Measurements from ENCODE around the gene HIGD1A.

The HIGD1A gene

DNA sequence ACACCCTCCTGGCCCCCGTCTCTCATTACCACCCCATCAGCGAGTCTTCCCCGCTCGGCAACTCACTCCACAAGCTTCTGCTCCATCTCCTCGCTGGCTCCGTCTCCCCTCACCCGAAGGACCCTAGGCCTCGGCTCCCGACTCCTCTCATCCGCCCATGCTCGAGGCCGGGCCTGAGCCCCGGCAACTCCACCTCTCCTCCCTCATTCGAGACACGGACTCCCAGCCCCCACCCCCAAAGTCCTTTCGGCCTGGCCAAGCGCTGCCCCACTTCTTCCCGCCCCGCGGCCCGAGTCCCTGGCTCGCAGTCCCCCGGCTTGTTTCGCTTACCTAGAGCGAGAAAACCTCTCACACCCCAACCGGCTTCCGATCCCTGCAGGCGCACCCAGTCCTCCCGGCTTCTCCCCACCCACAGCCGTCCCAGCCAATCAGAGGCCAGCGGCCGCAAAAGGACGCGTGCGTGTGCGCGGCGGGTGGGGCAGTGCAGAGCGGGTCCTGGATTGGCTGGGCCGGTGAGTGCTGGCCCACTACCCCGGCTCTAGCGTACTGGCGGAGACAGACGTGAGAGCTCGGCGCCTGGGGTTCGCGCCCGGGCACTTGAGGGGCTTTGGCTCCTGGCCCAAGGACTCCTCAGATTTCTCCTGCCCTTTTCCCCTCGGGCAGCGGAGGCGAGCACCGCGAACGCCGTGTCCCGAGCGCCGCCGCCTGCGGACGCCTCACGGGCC, at the start of gene HIGD1A:
Gene HIGD1A (minus strand): TSS at position 385 of the 725 bp plus-strand sequence. CDS start 10,237 bp downstream, outside the sequence.
- H3K4me3 ChIP-seq (ENCODE audit: control insufficient read depth, low read depth, low read length), result peak within 1 kb of the TSS; percentile 67
- peak; percentile 71 for DNase-seq (ENCODE audit: low read depth)
- TF ChIP-seq, protein P1, sequence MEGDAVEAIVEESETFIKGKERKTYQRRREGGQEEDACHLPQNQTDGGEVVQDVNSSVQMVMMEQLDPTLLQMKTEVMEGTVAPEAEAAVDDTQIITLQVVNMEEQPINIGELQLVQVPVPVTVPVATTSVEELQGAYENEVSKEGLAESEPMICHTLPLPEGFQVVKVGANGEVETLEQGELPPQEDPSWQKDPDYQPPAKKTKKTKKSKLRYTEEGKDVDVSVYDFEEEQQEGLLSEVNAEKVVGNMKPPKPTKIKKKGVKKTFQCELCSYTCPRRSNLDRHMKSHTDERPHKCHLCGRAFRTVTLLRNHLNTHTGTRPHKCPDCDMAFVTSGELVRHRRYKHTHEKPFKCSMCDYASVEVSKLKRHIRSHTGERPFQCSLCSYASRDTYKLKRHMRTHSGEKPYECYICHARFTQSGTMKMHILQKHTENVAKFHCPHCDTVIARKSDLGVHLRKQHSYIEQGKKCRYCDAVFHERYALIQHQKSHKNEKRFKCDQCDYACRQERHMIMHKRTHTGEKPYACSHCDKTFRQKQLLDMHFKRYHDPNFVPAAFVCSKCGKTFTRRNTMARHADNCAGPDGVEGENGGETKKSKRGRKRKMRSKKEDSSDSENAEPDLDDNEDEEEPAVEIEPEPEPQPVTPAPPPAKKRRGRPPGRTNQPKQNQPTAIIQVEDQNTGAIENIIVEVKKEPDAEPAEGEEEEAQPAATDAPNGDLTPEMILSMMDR (IDR thresholded peaks at IDR 0.05; ENCODE audit: control insufficient read depth, insufficient read depth, low read depth, low read length, missing control alignments), result no peak

DNA sequence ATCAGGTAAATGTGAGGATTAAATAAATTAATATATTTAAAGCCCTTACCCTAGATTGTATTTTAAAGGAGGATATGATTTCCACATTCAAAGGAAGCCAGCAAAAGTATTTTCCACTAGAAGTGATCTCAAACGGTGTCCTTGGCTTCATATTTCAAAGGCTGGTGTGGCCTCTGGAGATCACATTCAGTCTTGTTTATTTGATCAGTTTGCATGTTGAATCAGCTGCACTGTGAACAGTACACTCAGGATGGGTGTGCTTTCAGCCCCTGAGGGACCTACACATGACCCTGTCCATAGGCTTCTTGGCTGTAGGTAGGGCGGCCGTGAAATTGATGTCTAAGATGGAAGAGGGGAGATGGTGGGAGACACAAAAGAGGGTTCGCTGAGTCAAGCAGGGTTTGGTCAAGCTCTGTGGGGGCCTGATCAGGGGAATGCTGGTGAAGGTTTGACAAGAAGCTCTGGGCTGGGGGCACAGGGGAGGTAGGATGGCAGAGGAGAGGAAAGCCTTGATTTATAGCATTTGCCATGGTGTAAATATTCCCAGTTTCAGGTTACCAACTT, 49.5 kb upstream of the HIGD1A start:
- H3K4me3 ChIP-seq (ENCODE audit: control insufficient read depth, low read depth, low read length), result no peak overlapping the region
- DNase-seq (ENCODE audit: low read depth), result no peak
- TF ChIP-seq, protein P1 (IDR thresholded peaks at IDR 0.05; ENCODE audit: control insufficient read depth, insufficient read depth, low read depth, low read length, missing control alignments), result no peak

DNA sequence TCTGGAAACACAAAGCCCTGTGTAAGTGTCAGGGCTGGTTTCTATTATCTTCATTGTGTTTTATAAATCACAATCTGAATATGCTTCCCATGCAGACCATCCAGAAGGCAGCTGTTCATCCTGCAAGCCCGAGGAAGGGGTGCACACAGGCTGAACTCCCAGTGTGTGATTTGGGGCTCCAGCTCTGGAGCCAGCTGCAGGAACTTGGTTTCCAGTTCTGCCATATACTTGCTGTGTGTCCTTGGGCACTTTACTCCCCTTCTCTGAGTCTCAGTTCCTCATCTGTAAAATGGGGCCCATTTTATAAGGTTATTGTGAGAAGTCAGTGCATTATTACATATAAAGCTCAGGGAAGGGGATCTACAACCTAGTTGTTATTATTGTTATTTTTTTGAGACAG, 48.8 kb upstream of the HIGD1A start:
- H3K4me3 ChIP-seq (ENCODE audit: control insufficient read depth, low read depth, low read length), result no peak overlapping the region
- DNase-seq (ENCODE audit: low read depth), result no peak
- TF ChIP-seq, protein P1 (IDR thresholded peaks at IDR 0.05; ENCODE audit: control insufficient read depth, insufficient read depth, low read depth, low read length, missing control alignments), result no peak

DNA sequence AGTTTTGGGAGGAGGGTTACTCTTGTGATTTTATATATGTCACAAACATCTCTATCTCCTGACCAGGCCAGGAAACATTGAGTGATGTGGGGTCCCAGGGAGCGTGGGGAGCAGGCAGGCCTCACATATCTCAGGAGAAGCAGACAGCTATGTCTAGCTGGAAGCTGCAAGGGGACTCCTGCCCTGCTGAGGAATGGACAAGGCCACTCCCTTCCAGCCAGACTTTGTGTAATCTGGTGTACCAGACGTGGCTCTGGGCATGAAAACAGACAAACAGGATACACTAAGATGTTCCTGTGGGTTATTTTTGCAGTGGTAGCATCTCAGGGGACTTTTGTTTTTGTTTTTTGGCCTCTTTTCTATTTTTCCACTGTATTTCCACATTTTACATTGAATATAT, 48.2 kb upstream of the HIGD1A start:
- TF ChIP-seq, protein P1 (IDR thresholded peaks at IDR 0.05; ENCODE audit: control insufficient read depth, insufficient read depth, low read depth, low read length, missing control alignments), result no peak
- no peak overlapping the region for H3K4me3 ChIP-seq (ENCODE audit: control insufficient read depth, low read depth, low read length)
- DNase-seq (ENCODE audit: low read depth), result no peak

DNA sequence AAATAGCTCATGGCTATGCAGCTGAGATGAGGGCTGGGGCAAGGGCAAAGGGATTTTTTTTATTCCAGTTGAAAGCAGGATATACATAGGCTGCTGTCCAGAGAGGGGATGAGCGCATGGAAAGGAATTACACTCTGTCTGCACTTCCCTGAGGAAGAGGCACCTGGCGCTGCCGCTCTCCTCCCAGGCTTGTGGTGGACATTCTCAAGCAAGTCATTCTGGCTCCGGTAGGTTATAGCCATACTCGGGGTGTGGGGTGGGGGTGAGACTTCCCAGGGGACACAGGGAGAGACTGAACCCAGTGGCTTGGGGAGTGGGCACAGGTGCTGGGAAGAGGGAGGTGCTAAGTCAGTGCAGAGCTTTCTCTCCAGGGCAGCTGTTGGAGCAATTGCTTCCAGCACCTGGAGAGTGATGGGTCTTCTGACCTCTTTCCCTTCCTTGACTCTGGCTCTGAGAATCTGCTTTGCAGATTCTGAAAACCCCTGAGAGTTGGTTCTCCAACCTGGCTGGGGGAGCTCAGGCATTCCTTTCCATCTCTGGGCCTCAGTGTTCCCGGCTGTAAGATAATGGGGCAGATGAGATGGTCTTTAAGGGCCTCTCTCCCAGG, 47.0 kb upstream of the HIGD1A start:
- no peak for DNase-seq (ENCODE audit: low read depth)
- H3K4me3 ChIP-seq (ENCODE audit: control insufficient read depth, low read depth, low read length), result no peak overlapping the region
- TF ChIP-seq, protein P1 (IDR thresholded peaks at IDR 0.05; ENCODE audit: control insufficient read depth, insufficient read depth, low read depth, low read length, missing control alignments), result no peak

DNA sequence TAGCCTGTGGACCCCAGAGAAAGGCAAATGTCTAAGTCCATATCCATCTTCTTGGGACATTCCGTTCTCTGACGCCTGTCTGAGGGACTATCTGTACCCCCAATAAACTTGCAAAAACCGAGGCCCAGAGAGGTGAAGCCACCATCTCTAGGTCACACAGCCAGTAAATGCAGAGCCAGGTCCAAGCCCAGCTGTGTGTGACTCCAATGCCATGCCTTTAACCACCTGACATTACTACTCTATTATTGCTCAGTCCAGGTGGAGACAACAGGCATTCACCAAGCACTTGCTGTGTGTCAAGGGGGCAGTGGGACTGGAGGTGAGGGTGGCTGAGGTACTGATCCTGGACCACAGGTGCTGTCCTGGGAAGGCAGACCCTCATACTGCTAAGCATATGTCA, 46.0 kb upstream of the HIGD1A start:
- H3K4me3 ChIP-seq (ENCODE audit: control insufficient read depth, low read depth, low read length), result no peak overlapping the region
- no peak for DNase-seq (ENCODE audit: low read depth)
- TF ChIP-seq, protein P1 (IDR thresholded peaks at IDR 0.05; ENCODE audit: control insufficient read depth, insufficient read depth, low read depth, low read length, missing control alignments), result no peak
